Esophagus squamous epithelium (tissue), 4 donors: ENCODE measurements around the gene ZNG1B.
"Not testable (repeated sequence)": the region's sequence is repeated elsewhere in the genome, so short reads cannot be mapped to it uniquely, and the experiment has no call there.

Experiments used
- CTCF ChIP-seq, 6 experiments: fragments of 450-650 bp in 4 of 6; fragments of 200-600 bp in 2 of 6; sonication (generic) in 2 of 6; IDR thresholded peaks; one replicate each; pipeline ENCODE4 v1.5.1; 2016 to 2019; ENCODE audit warnings: antibody characterized with exemption in 6 of 6, mild to moderate bottlenecking in 4 of 6, moderate library complexity in 4 of 6
- POLR2A ChIP-seq, 4 donors: fragments of 450-650 bp; IDR thresholded peaks; one replicate each; pipeline ENCODE4 v1.6.1; 2017; ENCODE audit warnings: antibody characterized with exemption in 4 of 4, mild to moderate bottlenecking in 4 of 4, moderate library complexity in 3 of 4

- not testable (repeated sequence) for TF ChIP-seq CTCF, POLR2A (IDR thresholded peaks at IDR 0.05)
Measured at GRCh38 chr2:113498365-113498764, 60.9 kb downstream of the ZNG1B start, which contains the start of gene FOXD4L1.
